AG10803 (cell line): ENCODE data around the gene LUZP1.

Source experiments
- DNase-seq: peaks from one replicate; pipeline ENCODE4 v3.0.0; 2010; ENCODE audit warnings: low read depth
- H3K4me3 ChIP-seq: 2 replicates; pipeline ENCODE4 v1.5.1; 2011; ENCODE audit warnings: mild to moderate bottlenecking, low read length, control low read depth
- CTCF ChIP-seq: conservative IDR thresholded peaks from 2 replicates; pipeline ENCODE4 v1.5.1; 2011; ENCODE audit warnings: mild to moderate bottlenecking, low read length, control low read depth, inconsistent platforms

LUZP1 gene

DNA sequence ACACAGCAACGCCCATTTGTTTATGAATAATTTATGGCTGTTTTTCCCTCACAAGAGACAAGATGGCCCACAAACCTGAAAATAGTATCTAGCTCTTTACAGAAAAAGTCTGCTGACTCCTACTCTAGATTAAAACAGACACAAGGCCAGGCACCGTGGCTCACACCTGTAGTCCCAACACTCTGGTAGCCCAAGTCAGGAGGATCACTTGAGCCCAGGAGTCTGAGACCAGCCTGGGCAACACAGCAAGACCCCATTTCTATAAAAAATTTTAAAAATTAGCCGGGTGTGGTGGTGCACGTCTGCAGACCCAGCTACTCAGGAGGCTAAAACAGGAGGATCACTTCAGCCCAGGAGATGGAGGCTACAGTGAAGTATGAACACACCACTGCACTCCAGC lies 34.6 kb downstream of the LUZP1 start:
- no peak for DNase-seq
- no peak for TF ChIP-seq CTCF
- H3K4me3 ChIP-seq: no peak overlapping the region

GRCh38 chr1:23133587-23133986 lies 35.1 kb downstream of the LUZP1 start:
- no peak for TF ChIP-seq CTCF
- H3K4me3 ChIP-seq: no peak overlapping the region
- no peak for DNase-seq

- no peak for DNase-seq
- TF ChIP-seq CTCF: no peak
- no peak overlapping the region for H3K4me3 ChIP-seq
Observed at GRCh38 chr1:23132033-23132432, 36.6 kb downstream of the LUZP1 start.

DNA sequence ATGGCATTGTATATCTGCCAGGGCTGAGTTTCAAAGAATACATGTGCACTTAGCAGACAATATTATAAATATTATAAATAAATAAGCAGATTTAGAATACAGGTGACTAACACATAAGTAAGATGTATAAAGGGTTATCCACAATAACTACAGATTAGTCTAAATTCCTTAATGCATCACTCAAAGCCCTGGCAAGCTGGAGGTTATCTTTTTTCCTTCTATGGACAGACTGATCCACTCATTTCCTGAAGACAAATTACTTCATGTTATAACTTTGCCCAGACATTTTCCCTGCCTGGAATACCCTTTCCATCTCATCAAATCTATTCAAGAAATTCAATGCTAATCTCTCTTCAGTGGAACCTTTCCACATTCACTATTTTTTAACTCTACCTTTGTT lies 38.8 kb downstream of the LUZP1 start:
- no peak for DNase-seq
- H3K4me3 ChIP-seq: no peak overlapping the region
- no peak for TF ChIP-seq CTCF

DNA sequence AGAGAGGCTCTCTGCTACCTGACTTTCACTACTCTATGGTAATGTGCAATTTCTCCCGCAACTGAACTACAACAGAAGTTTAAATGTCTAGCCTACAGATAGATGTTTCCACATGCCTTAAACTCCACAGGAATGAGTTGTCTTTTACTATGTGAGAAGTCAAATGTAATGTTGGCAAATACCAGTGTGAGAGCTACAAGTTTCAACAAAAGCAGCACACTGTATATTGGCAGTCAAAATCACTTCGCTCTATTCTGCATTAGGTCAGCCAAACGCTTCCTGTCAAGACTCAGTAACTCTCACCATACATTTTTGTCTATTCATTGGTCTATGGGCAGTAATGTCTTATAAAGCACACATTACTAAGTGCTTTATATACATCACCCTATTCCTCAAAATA lies 41.9 kb downstream of the LUZP1 start:
- TF ChIP-seq CTCF: no peak
- no peak overlapping the region for H3K4me3 ChIP-seq
- DNase-seq: peak; percentile 58

- no peak for TF ChIP-seq CTCF
- DNase-seq: no peak
- no peak overlapping the region for H3K4me3 ChIP-seq
Observed at GRCh38 chr1:23126200-23126599, 42.5 kb downstream of the LUZP1 start.

- no peak for DNase-seq
- no peak for TF ChIP-seq CTCF
- no peak overlapping the region for H3K4me3 ChIP-seq
Observed at GRCh38 chr1:23125489-23125888, 43.2 kb downstream of the LUZP1 start.
